Measurements from ENCODE around the gene GPA33. TPM values are rescaled to one million over a fixed set of nuclear protein-coding genes. Genes with fewer than 3 reads are reported as not detected.

Gene GPA33
- total and polyA plus RNA-seq, 9 of the 15 experiments (the other 6 are each of a cell fraction or from before 2014, with no cell fraction given) = 0.13 TPM; not detected in 8

DNA sequence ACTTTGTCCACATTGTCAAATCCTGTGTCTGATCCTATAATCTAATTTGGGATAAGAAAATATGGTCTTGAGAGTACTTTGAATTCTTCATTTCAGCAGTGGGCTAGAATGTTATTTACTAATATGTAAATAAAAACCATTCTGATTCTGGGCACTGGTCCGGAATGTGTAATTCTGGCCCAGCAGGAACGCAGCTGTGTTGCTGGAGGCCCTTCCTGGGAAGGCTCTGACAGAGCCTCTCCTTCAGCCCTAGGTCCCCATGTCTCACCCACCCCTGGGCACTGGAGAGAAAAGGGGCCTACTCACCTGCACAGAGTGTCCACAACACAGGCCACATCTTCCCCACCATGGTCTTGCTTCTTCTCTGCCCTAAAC lies 251 bp downstream of the GPA33 start:
- no peaks in the 10 kb centered on the region for H3K9me1 ChIP-seq (ENCODE audit: control insufficient read depth, insufficient read depth, low read length)
- H3K4me3 ChIP-seq = no peak overlapping the region
- no peaks in the 10 kb centered on the region for H4K20me1 ChIP-seq (replicated peaks; ENCODE audit: control insufficient read depth, insufficient read depth, low read length)
- ChIA-PET CTCF (ENCODE audit: low intra/inter-chr PET ratio) (no interaction called here), POLR2A (interaction anchor here (0.6 kb wide), 2 partner anchors 20 to 85 kb away, joined by 3 to 4 read pairs; no protein-coding TSS in a partner anchor)
- in situ Hi-C loops (cut with MboI) (no loop called here), intact Hi-C loops (cut with micrococcal nuclease) (no loop called here)
- DNase-seq (ENCODE audit: extremely low read depth in 1 of 4, low spot score in 3 of 4) (no peak), ATAC-seq (no peak), FAIRE-seq (no peak)
- H3K79me2 ChIP-seq (ENCODE audit: control insufficient read depth, insufficient read depth, low read length) = no peaks in the 10 kb centered on the region
- H3K4me2 ChIP-seq (ENCODE audit: insufficient read depth, low read length) = no peak overlapping the region
- H3K27me3 ChIP-seq (ENCODE audit: control insufficient read depth in 2 of 2, insufficient read depth in 2 of 2, low read length in 2 of 2) = peaks cover 28 to 55% of the 10 kb centered on the region in 2 experiments; a peak in 4 of 5 replicates
- no peak overlapping the region for H3K9ac ChIP-seq (ENCODE audit: insufficient read depth in 1 of 2, low read depth in 2 of 2, low read length in 2 of 2)
- 0% methylated on average over 2 of the region's 2 CpGs for whole genome bisulfite sequencing (ENCODE audit: insufficient coverage, low coverage, missing lambda C conversion rate)
- no peaks in the 10 kb centered on the region for H3K4me1 ChIP-seq (replicated peaks in 1 of 2; ENCODE audit: control insufficient read depth in 2 of 2, insufficient read depth in 2 of 2, low read length in 2 of 2)
- no TSS peak for BruUV-seq (replicated peaks)
- no peak overlapping the region for H2AFZ ChIP-seq (ENCODE audit: low read depth, low read length)
- no peaks in the 10 kb centered on the region for H3K9me3 ChIP-seq (replicated peaks; ENCODE audit: control insufficient read depth, insufficient read depth, low read depth, low read length)
- no peak overlapping the region for H3K27ac ChIP-seq (ENCODE audit: extremely low read depth, low read depth, low read length)
- H3K36me3 ChIP-seq (ENCODE audit: control insufficient read depth, insufficient read depth, low read length) = no peaks in the 10 kb centered on the region
- TF ChIP-seq, protein P1, sequence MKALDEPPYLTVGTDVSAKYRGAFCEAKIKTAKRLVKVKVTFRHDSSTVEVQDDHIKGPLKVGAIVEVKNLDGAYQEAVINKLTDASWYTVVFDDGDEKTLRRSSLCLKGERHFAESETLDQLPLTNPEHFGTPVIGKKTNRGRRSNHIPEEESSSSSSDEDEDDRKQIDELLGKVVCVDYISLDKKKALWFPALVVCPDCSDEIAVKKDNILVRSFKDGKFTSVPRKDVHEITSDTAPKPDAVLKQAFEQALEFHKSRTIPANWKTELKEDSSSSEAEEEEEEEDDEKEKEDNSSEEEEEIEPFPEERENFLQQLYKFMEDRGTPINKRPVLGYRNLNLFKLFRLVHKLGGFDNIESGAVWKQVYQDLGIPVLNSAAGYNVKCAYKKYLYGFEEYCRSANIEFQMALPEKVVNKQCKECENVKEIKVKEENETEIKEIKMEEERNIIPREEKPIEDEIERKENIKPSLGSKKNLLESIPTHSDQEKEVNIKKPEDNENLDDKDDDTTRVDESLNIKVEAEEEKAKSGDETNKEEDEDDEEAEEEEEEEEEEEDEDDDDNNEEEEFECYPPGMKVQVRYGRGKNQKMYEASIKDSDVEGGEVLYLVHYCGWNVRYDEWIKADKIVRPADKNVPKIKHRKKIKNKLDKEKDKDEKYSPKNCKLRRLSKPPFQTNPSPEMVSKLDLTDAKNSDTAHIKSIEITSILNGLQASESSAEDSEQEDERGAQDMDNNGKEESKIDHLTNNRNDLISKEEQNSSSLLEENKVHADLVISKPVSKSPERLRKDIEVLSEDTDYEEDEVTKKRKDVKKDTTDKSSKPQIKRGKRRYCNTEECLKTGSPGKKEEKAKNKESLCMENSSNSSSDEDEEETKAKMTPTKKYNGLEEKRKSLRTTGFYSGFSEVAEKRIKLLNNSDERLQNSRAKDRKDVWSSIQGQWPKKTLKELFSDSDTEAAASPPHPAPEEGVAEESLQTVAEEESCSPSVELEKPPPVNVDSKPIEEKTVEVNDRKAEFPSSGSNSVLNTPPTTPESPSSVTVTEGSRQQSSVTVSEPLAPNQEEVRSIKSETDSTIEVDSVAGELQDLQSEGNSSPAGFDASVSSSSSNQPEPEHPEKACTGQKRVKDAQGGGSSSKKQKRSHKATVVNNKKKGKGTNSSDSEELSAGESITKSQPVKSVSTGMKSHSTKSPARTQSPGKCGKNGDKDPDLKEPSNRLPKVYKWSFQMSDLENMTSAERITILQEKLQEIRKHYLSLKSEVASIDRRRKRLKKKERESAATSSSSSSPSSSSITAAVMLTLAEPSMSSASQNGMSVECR (CRISPR knock-in tag; IDR thresholded peaks at IDR 0.05) = no peak
- TF ChIP-seq, protein P2, sequence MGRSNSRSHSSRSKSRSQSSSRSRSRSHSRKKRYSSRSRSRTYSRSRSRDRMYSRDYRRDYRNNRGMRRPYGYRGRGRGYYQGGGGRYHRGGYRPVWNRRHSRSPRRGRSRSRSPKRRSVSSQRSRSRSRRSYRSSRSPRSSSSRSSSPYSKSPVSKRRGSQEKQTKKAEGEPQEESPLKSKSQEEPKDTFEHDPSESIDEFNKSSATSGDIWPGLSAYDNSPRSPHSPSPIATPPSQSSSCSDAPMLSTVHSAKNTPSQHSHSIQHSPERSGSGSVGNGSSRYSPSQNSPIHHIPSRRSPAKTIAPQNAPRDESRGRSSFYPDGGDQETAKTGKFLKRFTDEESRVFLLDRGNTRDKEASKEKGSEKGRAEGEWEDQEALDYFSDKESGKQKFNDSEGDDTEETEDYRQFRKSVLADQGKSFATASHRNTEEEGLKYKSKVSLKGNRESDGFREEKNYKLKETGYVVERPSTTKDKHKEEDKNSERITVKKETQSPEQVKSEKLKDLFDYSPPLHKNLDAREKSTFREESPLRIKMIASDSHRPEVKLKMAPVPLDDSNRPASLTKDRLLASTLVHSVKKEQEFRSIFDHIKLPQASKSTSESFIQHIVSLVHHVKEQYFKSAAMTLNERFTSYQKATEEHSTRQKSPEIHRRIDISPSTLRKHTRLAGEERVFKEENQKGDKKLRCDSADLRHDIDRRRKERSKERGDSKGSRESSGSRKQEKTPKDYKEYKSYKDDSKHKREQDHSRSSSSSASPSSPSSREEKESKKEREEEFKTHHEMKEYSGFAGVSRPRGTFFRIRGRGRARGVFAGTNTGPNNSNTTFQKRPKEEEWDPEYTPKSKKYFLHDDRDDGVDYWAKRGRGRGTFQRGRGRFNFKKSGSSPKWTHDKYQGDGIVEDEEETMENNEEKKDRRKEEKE (IDR thresholded peaks at IDR 0.05; ENCODE audit: borderline replicate concordance in 1 of 2, control insufficient read depth in 1 of 2, low read depth in 2 of 2, low read length in 1 of 2) = no peak
- TF ChIP-seq CBX3 (IDR thresholded peaks at IDR 0.05; ENCODE audit: borderline replicate concordance in 1 of 2, low read length in 2 of 2) (no peak), BRD9 (IDR thresholded peaks at IDR 0.05; ENCODE audit: low read depth, partially characterized antibody) (no peak), KAT8 (IDR thresholded peaks at IDR 0.05; ENCODE audit: low read depth) (no peak), PRPF4 (IDR thresholded peaks at IDR 0.05; ENCODE audit: insufficient read depth, low read depth, low read length, poor library complexity, severe bottlenecking) (no peak)
